HCT116 (cell line): ENCODE data around the gene MIF. TPM values are rescaled to one million over a fixed set of nuclear protein-coding genes. Genes with fewer than 3 reads are reported as not detected.

Source experiments
- ATAC-seq: fragments of 200-7000 bp; cut with Tn5 transposase; 2 replicates; pipeline ENCODE4 v1.9.1; 2020; ENCODE audit warnings: mild to moderate bottlenecking, moderate library complexity
- BruUV-seq: library from RNA; stranded (reverse); fragments of 400-500 nt; replicated peaks from 2 replicates; lab custom pipeline; 2021; lab: Mats Ljungman, UMichigan
- CTCF ChIA-PET: fragments of 300-600 bp; sonication (Branson Sonifier 250); formaldehyde crosslinking; loops from one replicate; lab custom pipeline; 2021; ENCODE audit warnings: antibody characterized with exemption; lab: Charles Lee
- POLR2A ChIA-PET: fragments of 300-600, 350-600 bp; sonication (Branson Sonifier 250); formaldehyde crosslinking; loops from one replicate; lab custom pipeline; 2021; ENCODE audit warnings: antibody characterized with exemption; lab: Charles Lee
- RAD21 ChIA-PET, 2 experiments: fragments of 300-600 bp; sonication (Branson Sonifier 250); formaldehyde crosslinking; loops; one replicate each; lab custom pipeline; 2023; ENCODE audit warnings: low total read pairs in 2 of 2; ENCODE audit not compliant: uncharacterized antibody in 2 of 2, unreplicated experiment in 2 of 2, low non-redundant PET in 1 of 2; lab: Charles Lee
- DNase-seq: peaks from one replicate; pipeline ENCODE4 v3.0.0-alpha.2; 2010; ENCODE audit warnings: low read depth, low spot score
- H2AFZ ChIP-seq: fragments of 200-600 bp; shearing (Covaris generic), sonication (generic); 2 replicates; pipeline ENCODE4 v1.6.1; 2017; ENCODE audit warnings: low read depth, mixed run types, mixed read lengths, antibody characterized with exemption, low read length; ENCODE audit not compliant: poor library complexity, severe bottlenecking
- H3K27ac ChIP-seq: 2 replicates; pipeline ENCODE4 v1.5.1; 2012; ENCODE audit warnings: low read depth, low read length
- H3K27me3 ChIP-seq: fragments of 200-600 bp; sonication (generic); 2 replicates; pipeline ENCODE4 v1.6.1; 2016; ENCODE audit warnings: mixed run types, low read length, mixed read lengths; ENCODE audit not compliant: insufficient read depth
- H3K36me3 ChIP-seq, 2 experiments: fragments of 200-500 bp in 1 of 2; fragments of 200-600 bp in 1 of 2; sonication (Bioruptor generic) in 1 of 2; sonication (generic) in 1 of 2; 2 replicates each; pipeline versions ENCODE4 v1.5.1 to v1.6.1; 2014 to 2016; ENCODE audit warnings: low read length in 2 of 2, inconsistent platforms in 1 of 2, mixed read lengths in 1 of 2, mixed run types in 1 of 2; ENCODE audit not compliant: insufficient read depth in 2 of 2, control insufficient read depth in 1 of 2
- H3K4me1 ChIP-seq, 2 experiments: fragments of 200-600 bp in 1 of 2; sonication (generic) in 1 of 2; 2 replicates each; pipeline versions ENCODE4 v1.5.1 to v1.6.1; 2012 to 2017; ENCODE audit warnings: low read length in 2 of 2, inconsistent platforms in 1 of 2, mild to moderate bottlenecking in 1 of 2, mixed read lengths in 1 of 2, mixed run types in 1 of 2, moderate library complexity in 1 of 2; ENCODE audit not compliant: insufficient read depth in 2 of 2, control insufficient read depth in 1 of 2
- H3K4me2 ChIP-seq: fragments of 200-600 bp; sonication (generic); 2 replicates; pipeline ENCODE4 v1.6.1; 2017; ENCODE audit warnings: mixed run types, low read length, mixed read lengths
- H3K4me3 ChIP-seq, 2 experiments: fragments of 200-600 bp in 1 of 2; sonication (generic) in 1 of 2; replicated peaks in 1 of 2; 2 replicates each; pipeline ENCODE4 v1.5.1; 2011 to 2016; ENCODE audit warnings: low read length in 2 of 2, control low read depth in 1 of 2, low read depth in 1 of 2, mild to moderate bottlenecking in 1 of 2, mixed read lengths in 1 of 2, mixed run types in 1 of 2
- H3K79me2 ChIP-seq: fragments of 200-600 bp; sonication (generic); 2 replicates; pipeline ENCODE4 v1.6.1; 2017; ENCODE audit warnings: mild to moderate bottlenecking, mixed run types, low read length, moderate library complexity, mixed read lengths; ENCODE audit not compliant: insufficient read depth
- H3K9ac ChIP-seq: fragments of 200-600 bp; sonication (generic); 2 replicates; pipeline ENCODE4 v1.6.1; 2016; ENCODE audit warnings: low read length, mixed read lengths
- H3K9me2 ChIP-seq: fragments of 200-600 bp; sonication (generic), shearing (Covaris generic); 2 replicates; pipeline ENCODE4 v1.6.1; 2017; ENCODE audit warnings: mixed run types, mild to moderate bottlenecking, moderate library complexity; ENCODE audit not compliant: insufficient read depth
- H3K9me3 ChIP-seq, 2 experiments: fragments of 200-500 bp in 1 of 2; fragments of 200-600 bp in 1 of 2; sonication (Bioruptor generic) in 1 of 2; sonication (generic) in 1 of 2; 2 replicates each; pipeline ENCODE4 v1.6.1; 2014 to 2017; ENCODE audit warnings: low read length in 2 of 2, mixed read lengths in 2 of 2, inconsistent platforms in 1 of 2, low read depth in 1 of 2, mild to moderate bottlenecking in 1 of 2, mixed run types in 1 of 2, moderate library complexity in 1 of 2; ENCODE audit not compliant: control insufficient read depth in 1 of 2, insufficient read depth in 1 of 2
- H4K20me1 ChIP-seq: fragments of 200-600 bp; sonication (generic), shearing (Covaris generic); 2 replicates; pipeline ENCODE4 v1.6.1; 2017; ENCODE audit warnings: mixed run types, mild to moderate bottlenecking, moderate library complexity; ENCODE audit not compliant: insufficient read depth
- CBX3 ChIP-seq: IDR thresholded peaks from 2 replicates; pipeline ENCODE4 v1.6.1; 2012; ENCODE audit warnings: low read depth
- CEBPB ChIP-seq: IDR thresholded peaks from 2 replicates; pipeline ENCODE4 v1.6.1; 2012; ENCODE audit warnings: low read depth
- POLR2A ChIP-seq: IDR thresholded peaks from 2 replicates; pipeline ENCODE4 v1.7.0; 2011; ENCODE audit warnings: borderline replicate concordance; ENCODE audit not compliant: insufficient read depth, insufficient read length; ENCODE audit errors: extremely low read depth
- POLR2AphosphoS5 ChIP-seq: IDR thresholded peaks from 2 replicates; pipeline ENCODE4 v1.6.1; 2011; ENCODE audit warnings: mild to moderate bottlenecking, low read depth, low read length, moderate library complexity
- RAD21 ChIP-seq: IDR thresholded peaks from 2 replicates; pipeline ENCODE4 v1.6.1; 2012; ENCODE audit warnings: low read depth, mild to moderate bottlenecking
- SIN3A ChIP-seq: IDR thresholded peaks from 2 replicates; pipeline ENCODE4 v1.6.1; 2012; ENCODE audit warnings: low read depth
- SRF ChIP-seq: IDR thresholded peaks from 2 replicates; pipeline ENCODE4 v1.6.1; 2012; ENCODE audit warnings: low read depth
- ZFX ChIP-seq: fragments of 450-650 bp; IDR thresholded peaks from 2 replicates; pipeline ENCODE4 v1.6.1; 2017
- ZNF274 ChIP-seq: fragments of 200-500 bp; sonication (Bioruptor generic); IDR thresholded peaks from 2 replicates; pipeline ENCODE4 v1.6.1; 2014; ENCODE audit warnings: mild to moderate bottlenecking, low read depth, low read length, inconsistent platforms
- intact Hi-C: fragments of 100-400 bp; cut with micrococcal nuclease; formaldehyde crosslinking; loops from 2 replicates; pipeline ENCODE4 v1.10.0; 2022
- total RNA-seq: library from RNA; stranded (reverse); gene quantifications from one replicate; pipeline ENCODE4 v1.2.1, GENCODE V29; 2021; ENCODE audit not compliant: unreplicated experiment
- TF ChIP-seq, protein P1 (sequence below): IDR thresholded peaks from 2 replicates; pipeline ENCODE4 v1.6.1; 2012; ENCODE audit warnings: low read depth

Gene MIF
- total RNA-seq, 1 experiment from 2014 or later = 1,511 TPM

DNA sequence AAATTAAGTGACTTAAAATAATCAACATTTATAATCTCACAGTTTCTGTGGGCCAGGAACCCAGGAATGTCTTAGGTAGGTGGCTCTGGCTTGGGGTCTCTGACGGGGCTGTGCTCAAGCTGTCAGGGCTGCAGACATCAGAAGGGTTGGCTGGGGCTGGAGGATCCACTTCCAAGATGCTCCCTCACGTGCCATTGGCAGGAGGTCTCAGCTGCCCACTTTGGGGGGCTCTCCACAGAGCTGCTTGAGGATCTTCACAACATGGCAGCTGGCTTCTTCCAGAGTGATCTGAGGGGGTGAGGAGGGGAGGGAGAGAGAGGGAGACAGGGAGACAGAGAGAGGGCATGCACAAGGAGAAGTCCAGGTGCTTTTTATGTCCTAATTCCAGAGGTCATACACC lies 18.4 kb upstream of the MIF start:
- no TSS peak for BruUV-seq
- RAD21 ChIA-PET = no interaction called here
- Histone ChIP-seq H3K9me3 (no peaks in the 10 kb centered on the region), H2AFZ (no peak overlapping the region), H3K79me2 (no peaks in the 10 kb centered on the region), H3K36me3 (no peaks in the 10 kb centered on the region; a peak in 1 of 4 replicates), H3K4me2 (no peak overlapping the region), H3K9me2 (no peaks in the 10 kb centered on the region), H3K4me1 (no peaks in the 10 kb centered on the region), H3K9ac (no peak overlapping the region), H3K27me3 (no peaks in the 10 kb centered on the region), H4K20me1 (no peaks in the 10 kb centered on the region), H3K4me3 (no peak overlapping the region), H3K27ac (no peak overlapping the region)
- intact Hi-C loops = no loop called here
- DNase-seq = no peak
- ATAC-seq = no peak
- TF ChIP-seq CBX3 (no peak), SIN3A (no peak), ZNF274 (no peak), CEBPB (no peak), RAD21 (no peak), SRF (no peak), POLR2A (no peak), POLR2AphosphoS5 (no peak), ZFX (no peak)
- TF ChIP-seq, protein P1, sequence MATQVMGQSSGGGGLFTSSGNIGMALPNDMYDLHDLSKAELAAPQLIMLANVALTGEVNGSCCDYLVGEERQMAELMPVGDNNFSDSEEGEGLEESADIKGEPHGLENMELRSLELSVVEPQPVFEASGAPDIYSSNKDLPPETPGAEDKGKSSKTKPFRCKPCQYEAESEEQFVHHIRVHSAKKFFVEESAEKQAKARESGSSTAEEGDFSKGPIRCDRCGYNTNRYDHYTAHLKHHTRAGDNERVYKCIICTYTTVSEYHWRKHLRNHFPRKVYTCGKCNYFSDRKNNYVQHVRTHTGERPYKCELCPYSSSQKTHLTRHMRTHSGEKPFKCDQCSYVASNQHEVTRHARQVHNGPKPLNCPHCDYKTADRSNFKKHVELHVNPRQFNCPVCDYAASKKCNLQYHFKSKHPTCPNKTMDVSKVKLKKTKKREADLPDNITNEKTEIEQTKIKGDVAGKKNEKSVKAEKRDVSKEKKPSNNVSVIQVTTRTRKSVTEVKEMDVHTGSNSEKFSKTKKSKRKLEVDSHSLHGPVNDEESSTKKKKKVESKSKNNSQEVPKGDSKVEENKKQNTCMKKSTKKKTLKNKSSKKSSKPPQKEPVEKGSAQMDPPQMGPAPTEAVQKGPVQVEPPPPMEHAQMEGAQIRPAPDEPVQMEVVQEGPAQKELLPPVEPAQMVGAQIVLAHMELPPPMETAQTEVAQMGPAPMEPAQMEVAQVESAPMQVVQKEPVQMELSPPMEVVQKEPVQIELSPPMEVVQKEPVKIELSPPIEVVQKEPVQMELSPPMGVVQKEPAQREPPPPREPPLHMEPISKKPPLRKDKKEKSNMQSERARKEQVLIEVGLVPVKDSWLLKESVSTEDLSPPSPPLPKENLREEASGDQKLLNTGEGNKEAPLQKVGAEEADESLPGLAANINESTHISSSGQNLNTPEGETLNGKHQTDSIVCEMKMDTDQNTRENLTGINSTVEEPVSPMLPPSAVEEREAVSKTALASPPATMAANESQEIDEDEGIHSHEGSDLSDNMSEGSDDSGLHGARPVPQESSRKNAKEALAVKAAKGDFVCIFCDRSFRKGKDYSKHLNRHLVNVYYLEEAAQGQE = no peak
- CTCF ChIA-PET = no interaction called here
- POLR2A ChIA-PET = no interaction called here
